HEK293 (cell line): Measurements from ENCODE around the gene ZNF473.

Experiments
- FEZF1 ChIP-seq: fragments of 450-650 bp; formaldehyde crosslinking; IDR thresholded peaks from 2 replicates; pipeline ENCODE4 v1.5.1; 2016; ENCODE audit warnings: missing biosample characterization, missing genetic modification characterization
- KLF16 ChIP-seq: fragments of 450-650 bp; formaldehyde crosslinking; IDR thresholded peaks from 2 replicates; pipeline ENCODE4 v1.5.1; 2017; ENCODE audit warnings: missing biosample characterization, missing genetic modification characterization
- MYNN ChIP-seq: fragments of 450-650 bp; formaldehyde crosslinking; IDR thresholded peaks from 2 replicates; pipeline ENCODE4 v1.5.1; 2016; ENCODE audit warnings: missing biosample characterization, missing genetic modification characterization, borderline replicate concordance
- YY1 ChIP-seq: fragments of 450-650 bp; formaldehyde crosslinking; IDR thresholded peaks from 2 replicates; pipeline ENCODE4 v1.5.1; 2018; ENCODE audit warnings: missing biosample characterization, missing genetic modification characterization
- ZBTB44 ChIP-seq: fragments of 450-650 bp; IDR thresholded peaks from 2 replicates; pipeline ENCODE4 v1.5.1; 2018; ENCODE audit warnings: missing biosample characterization, mild to moderate bottlenecking, missing genetic modification characterization
- ZNF335 ChIP-seq: fragments of 450-650 bp; formaldehyde crosslinking; conservative IDR thresholded peaks from 2 replicates; pipeline ENCODE4 v1.5.1; 2016; ENCODE audit warnings: missing biosample characterization, missing genetic modification characterization
- ZNF394 ChIP-seq: fragments of 450-650 bp; formaldehyde crosslinking; IDR thresholded peaks from 2 replicates; pipeline ENCODE4 v1.5.1; 2016; ENCODE audit warnings: missing biosample characterization, missing genetic modification characterization, mild to moderate bottlenecking, moderate library complexity, borderline replicate concordance
- ZNF513 ChIP-seq: fragments of 450-650 bp; IDR thresholded peaks from 2 replicates; pipeline ENCODE4 v1.5.1; 2018; ENCODE audit warnings: missing biosample characterization, missing genetic modification characterization
- ZNF791 ChIP-seq: fragments of 450-650 bp; formaldehyde crosslinking; IDR thresholded peaks from 2 replicates; pipeline ENCODE4 v1.5.1; 2016; ENCODE audit warnings: missing biosample characterization, missing genetic modification characterization

GRCh38 chr19:50000038-50000840 lies 25.6 kb upstream of the ZNF473 start:
- TF ChIP-seq ZNF513 (tag by site-specific recombination) (no peak), MYNN (tag by site-specific recombination) (no peak), FEZF1 (tag by site-specific recombination) (no peak), KLF16 (no peak), ZBTB44 (tag by site-specific recombination) (no peak), ZNF335 (tag by site-specific recombination) (no peak), YY1 (no peak), ZNF394 (no peak), ZNF791 (tag by site-specific recombination) (no peak)
